Activated naive CD4-positive, alpha-beta T cell (primary cell): ENCODE data around the gene NFATC4.
"Not testable (repeated sequence)": the region's sequence is repeated elsewhere in the genome, so short reads cannot be mapped to it uniquely, and the experiment has no call there.

Experiments used
- DNase-seq, 4 experiments: peaks; one replicate each; lab custom pipeline; 2025; lab: John Stamatoyannopoulos, UW

The NFATC4 gene

GRCh38 chr14:24339284-24340151 is 28.5 kb upstream of the NFATC4 start, which contains the start of gene RIPK3:
TSS of gene RIPK3 (minus strand) at chr14:24339991. CDS start at chr14:24339826, 165 bp downstream.
- DNase-seq, result peak in 2 of 4 experiments; percentile 50 to 73

- no peak for DNase-seq
Observed at GRCh38 chr14:24340606-24341005, 27.4 kb upstream of the NFATC4 start.

GRCh38 chr14:24342889-24343288 is 25.1 kb upstream of the NFATC4 start:
- DNase-seq, result no peak

- no peak for DNase-seq
Observed at GRCh38 chr14:24343795-24344660, 24.0 kb upstream of the NFATC4 start.

GRCh38 chr14:24347134-24347533 is 20.9 kb upstream of the NFATC4 start:
- no peak for DNase-seq

- DNase-seq, result no peak
Observed at GRCh38 chr14:24348186-24348585, 19.8 kb upstream of the NFATC4 start.

GRCh38 chr14:24349742-24350141 is 18.2 kb upstream of the NFATC4 start:
- DNase-seq, result no peak

GRCh38 chr14:24351517-24351916 is 16.5 kb upstream of the NFATC4 start:
- no peak for DNase-seq

- DNase-seq, result no peak
Observed at GRCh38 chr14:24353559-24354481, 14.2 kb upstream of the NFATC4 start.

- not testable (repeated sequence) for DNase-seq
Observed at GRCh38 chr14:24354482-24354825, 13.5 kb upstream of the NFATC4 start.

GRCh38 chr14:24355009-24355408 is 13.0 kb upstream of the NFATC4 start:
- no peak for DNase-seq

- DNase-seq, result no peak
Observed at GRCh38 chr14:24356208-24356607, 11.8 kb upstream of the NFATC4 start.

GRCh38 chr14:24360281-24360680 is 7.7 kb upstream of the NFATC4 start:
- no peak for DNase-seq

- no peak for DNase-seq
Observed at GRCh38 chr14:24361326-24361725, 6.7 kb upstream of the NFATC4 start.

GRCh38 chr14:24362241-24362960 is 5.6 kb upstream of the NFATC4 start:
- DNase-seq, result no peak

GRCh38 chr14:24363401-24363800 is 4.6 kb upstream of the NFATC4 start:
- DNase-seq, result no peak

- DNase-seq, result no peak
Observed at GRCh38 chr14:24364841-24365240, 3.1 kb upstream of the NFATC4 start.

GRCh38 chr14:24365600-24366412 is 2.2 kb upstream of the NFATC4 start:
- peak in 3 of 4 experiments; percentile 18 to 42 (median 23) for DNase-seq

- no peak for DNase-seq
Observed at GRCh38 chr14:24366413-24366720, 1.6 kb upstream of the NFATC4 start.

GRCh38 chr14:24366721-24367513 is 1.1 kb upstream of the NFATC4 start:
- DNase-seq, result no peak
